Kidney (tissue), 14 donors: Measurements from ENCODE around the gene NFAM1. TPM values are rescaled to one million over a fixed set of nuclear protein-coding genes. Genes with fewer than 3 reads are reported as not detected.
A peak's percentile ranks its signal among the peaks of the same experiment; 100 is the strongest.

ENCODE experiments used
- DNase-seq, 5 donors: peaks; one replicate each; pipeline ENCODE4 v3.0.0-alpha.2; 2013 to 2020
- FAIRE-seq: peaks from 2 replicates; lab custom pipeline; 2012; peaks lifted over from hg19 to GRCh38; lab: Jason Lieb, UNC
- H3K27ac ChIP-seq, 2 donors: one replicate each; pipeline ENCODE4 v1.7.0; 2013; ENCODE audit warnings: low read depth in 2 of 2, low read length in 2 of 2, inconsistent platforms in 1 of 2
- H3K27me3 ChIP-seq: one replicate; pipeline ENCODE4 v1.7.1; 2013; ENCODE audit warnings: low read length, inconsistent platforms; ENCODE audit not compliant: control insufficient read depth, insufficient read depth
- H3K36me3 ChIP-seq, 3 donors: one replicate each; pipeline versions ENCODE4 v1.7.0 to v1.7.1; 2013; ENCODE audit warnings: low read length in 3 of 3, control low read depth in 1 of 3, inconsistent platforms in 1 of 3; ENCODE audit not compliant: insufficient read depth in 3 of 3, control insufficient read depth in 2 of 3
- H3K4me1 ChIP-seq, 3 donors: one replicate each; pipeline versions ENCODE4 v1.7.0 to v1.7.1; 2013; ENCODE audit warnings: low read length in 3 of 3, inconsistent platforms in 1 of 3, low read depth in 1 of 3; ENCODE audit not compliant: control insufficient read depth in 2 of 3, insufficient read depth in 2 of 3
- H3K4me3 ChIP-seq, 3 donors: one replicate each; pipeline versions ENCODE4 v1.7.0 to v1.8.1; 2013; ENCODE audit warnings: low read length in 3 of 3, control low read depth in 1 of 3, inconsistent platforms in 1 of 3
- H3K9ac ChIP-seq, 3 donors: one replicate each; pipeline versions ENCODE4 v1.7.0 to v1.7.1; 2013; ENCODE audit warnings: low read length in 3 of 3, control low read depth in 1 of 3, inconsistent platforms in 1 of 3
- H3K9me3 ChIP-seq, 3 donors: one replicate each; pipeline versions ENCODE4 v1.7.0 to v1.7.1; 2013; ENCODE audit warnings: low read length in 3 of 3, control low read depth in 1 of 3, inconsistent platforms in 1 of 3; ENCODE audit not compliant: control insufficient read depth in 2 of 3, insufficient read depth in 1 of 3
- intact Hi-C: fragments of 100-400 bp; cut with DNase I; formaldehyde crosslinking; loops from one replicate; pipeline ENCODE4 v1.11.1; 2022
- polyA plus RNA-seq: library from polyadenylated mRNA; stranded (reverse); fragments of 350-450 nt; fragmentation: Illumina TruSeq; extraction: RNeasy Lipid Tissue Mini Kit (QIAGEN cat#74804); gene quantifications from one replicate; pipeline ENCODE4 v1.2.3, GENCODE V29; 2014; ENCODE audit warnings: low read depth, low replicate concordance; ENCODE audit not compliant: insufficient read depth
- total RNA-seq: library from RNA; stranded (reverse); fragmentation: NEBNext Ultra II Directional; extraction: Animal tissue kit (Norgen Biotek cat#: 25700); gene quantifications from one replicate; pipeline ENCODE4 v1.2.1, GENCODE V29; 2021
- TF ChIP-seq, protein P1 (sequence below): IDR thresholded peaks from 3 replicates; pipeline ENCODE4 v1.5.1; 2012; ENCODE audit warnings: mild to moderate bottlenecking, moderate library complexity, borderline replicate concordance; ENCODE audit not compliant: insufficient read depth; ENCODE audit errors: extremely low read depth
- donor health status: control.
- donor health status: control.
- donor health status: control.
- donor health status: control.
- donor health status: control.
- donor health status: DM: yes; HTN: yes; CAD: no.
- donor health status: Normal renal cell carcinoma (clear cell type).

The NFAM1 gene
- total and polyA plus RNA-seq, 2 donors from 2014 or later: 0.60 to 7.9 TPM

DNA sequence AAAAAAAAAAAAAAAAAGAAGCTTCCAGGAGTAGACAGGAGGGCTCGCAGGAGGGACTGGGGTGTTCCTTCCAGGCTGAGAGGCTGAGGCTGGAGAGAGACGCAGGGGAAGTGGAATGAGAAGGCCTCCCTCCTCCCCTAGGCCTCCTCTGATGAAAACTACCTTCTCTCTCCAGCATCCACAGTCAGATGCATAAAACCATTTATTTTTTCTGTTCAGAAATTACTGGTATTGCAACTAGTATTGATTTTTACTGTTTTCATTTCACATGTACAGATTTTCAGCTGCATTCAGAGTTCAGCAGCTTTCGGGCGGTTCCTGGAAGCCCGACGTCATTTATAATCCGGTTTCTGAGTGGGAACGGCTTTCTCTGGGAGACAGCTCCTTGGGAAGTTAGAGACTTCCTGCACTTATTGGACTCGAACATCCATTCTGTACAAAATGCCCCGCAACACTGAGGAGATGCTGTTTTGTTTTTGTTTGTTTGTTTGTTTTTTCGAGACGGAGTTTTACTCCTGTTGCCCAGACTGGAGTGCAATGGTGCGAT is 6.9 kb upstream of the NFAM1 start:
- intact Hi-C loops: loop anchor here (10.0 kb wide), 1 partner anchor 274 kb away; no protein-coding TSS in a partner anchor
- Histone ChIP-seq H3K27me3 (no peaks in the 10 kb centered on the region), H3K27ac (peak overlapping the region; percentile 58 to 84), H3K9me3 (no peaks in the 10 kb centered on the region), H3K9ac (no peak overlapping the region), H3K4me3 (no peak overlapping the region), H3K4me1 (peaks cover 0 to 17% (median 8%) of the 10 kb centered on the region in 3 donors), H3K36me3 (no peaks in the 10 kb centered on the region)
- TF ChIP-seq, protein P1, sequence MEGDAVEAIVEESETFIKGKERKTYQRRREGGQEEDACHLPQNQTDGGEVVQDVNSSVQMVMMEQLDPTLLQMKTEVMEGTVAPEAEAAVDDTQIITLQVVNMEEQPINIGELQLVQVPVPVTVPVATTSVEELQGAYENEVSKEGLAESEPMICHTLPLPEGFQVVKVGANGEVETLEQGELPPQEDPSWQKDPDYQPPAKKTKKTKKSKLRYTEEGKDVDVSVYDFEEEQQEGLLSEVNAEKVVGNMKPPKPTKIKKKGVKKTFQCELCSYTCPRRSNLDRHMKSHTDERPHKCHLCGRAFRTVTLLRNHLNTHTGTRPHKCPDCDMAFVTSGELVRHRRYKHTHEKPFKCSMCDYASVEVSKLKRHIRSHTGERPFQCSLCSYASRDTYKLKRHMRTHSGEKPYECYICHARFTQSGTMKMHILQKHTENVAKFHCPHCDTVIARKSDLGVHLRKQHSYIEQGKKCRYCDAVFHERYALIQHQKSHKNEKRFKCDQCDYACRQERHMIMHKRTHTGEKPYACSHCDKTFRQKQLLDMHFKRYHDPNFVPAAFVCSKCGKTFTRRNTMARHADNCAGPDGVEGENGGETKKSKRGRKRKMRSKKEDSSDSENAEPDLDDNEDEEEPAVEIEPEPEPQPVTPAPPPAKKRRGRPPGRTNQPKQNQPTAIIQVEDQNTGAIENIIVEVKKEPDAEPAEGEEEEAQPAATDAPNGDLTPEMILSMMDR: no peak
- DNase-seq (no peak), FAIRE-seq (no peak)

DNA sequence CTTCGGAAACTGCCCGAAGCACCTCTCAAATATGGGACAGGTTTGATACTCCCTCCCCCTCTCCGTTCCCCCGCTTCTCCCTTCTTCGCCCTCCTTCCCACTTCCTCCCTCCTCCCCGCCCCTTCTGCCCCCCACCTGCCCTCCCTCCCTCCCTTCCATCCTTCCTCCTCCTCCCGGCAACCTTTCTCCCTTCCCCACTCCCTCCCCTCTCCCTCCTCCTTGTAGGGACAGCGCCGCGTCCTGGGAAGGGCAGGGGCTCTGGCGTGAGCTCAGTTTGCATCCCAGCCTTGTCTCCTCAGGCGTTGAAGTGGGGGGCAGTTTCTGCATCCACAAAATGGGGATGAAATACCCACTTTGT is 6.1 kb upstream of the NFAM1 start:
- FAIRE-seq (no peak), DNase-seq (no peak)
- no peaks in the 10 kb centered on the region for H3K36me3 ChIP-seq
- intact Hi-C loops: loop anchor here (10.0 kb wide), 1 partner anchor 273 kb away; no protein-coding TSS in a partner anchor
- H3K4me1 ChIP-seq: peaks cover 0 to 15% (median 0%) of the 10 kb centered on the region in 3 donors
- TF ChIP-seq, protein P1: no peak
- no peak overlapping the region for H3K9ac ChIP-seq
- H3K27me3 ChIP-seq: no peaks in the 10 kb centered on the region
- H3K9me3 ChIP-seq: no peaks in the 10 kb centered on the region
- H3K4me3 ChIP-seq: peak overlapping the region in 1 of 3 donors; percentile 66
- peak overlapping the region in 1 of 2 donors; percentile 90 for H3K27ac ChIP-seq

DNA sequence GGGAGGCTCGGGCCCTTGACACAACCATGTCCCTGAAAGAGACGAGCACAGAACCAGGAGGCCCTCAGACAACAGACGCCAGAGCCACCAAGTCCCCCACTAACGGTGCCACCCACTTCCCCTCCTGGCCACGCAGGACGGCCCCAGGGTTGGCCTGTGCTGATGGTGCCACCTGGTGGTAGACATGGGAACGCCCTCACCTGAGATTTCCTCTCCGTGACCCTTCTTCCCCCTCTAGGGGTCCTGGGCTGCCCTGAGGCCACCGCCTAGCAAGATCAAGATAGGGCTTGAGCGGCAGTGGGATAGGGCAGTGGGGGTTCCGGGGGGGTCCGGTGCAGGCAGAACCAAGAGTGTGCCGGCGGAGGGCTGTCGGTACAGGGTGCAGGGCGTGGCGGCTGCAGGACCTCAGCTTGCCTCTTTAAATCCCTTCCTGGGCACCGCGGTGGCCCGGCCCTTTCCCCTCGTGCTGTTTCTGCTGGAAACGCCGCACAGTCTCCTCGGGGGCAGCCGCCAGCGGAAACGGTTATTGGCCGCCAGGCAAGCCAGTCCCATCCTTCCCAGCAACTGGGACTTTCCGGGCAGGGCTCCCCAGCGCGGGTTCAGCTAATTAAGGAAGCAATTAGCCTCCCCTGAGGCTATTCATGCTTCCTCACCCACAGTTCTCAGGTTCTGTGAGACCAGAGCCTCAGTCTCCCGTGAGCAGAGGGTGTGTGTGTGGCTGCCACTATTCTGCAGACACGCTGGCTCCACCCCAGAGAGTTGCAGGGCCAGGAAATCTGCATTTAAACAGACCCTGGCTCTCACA is 5.5 kb upstream of the NFAM1 start:
- no peaks in the 10 kb centered on the region for H3K36me3 ChIP-seq
- peak overlapping the region; percentile 90 to 91 for H3K27ac ChIP-seq
- no peaks in the 10 kb centered on the region for H3K27me3 ChIP-seq
- H3K4me3 ChIP-seq: peak overlapping the region; percentile 30 to 66 (median 46)
- peaks cover 0 to 15% (median 0%) of the 10 kb centered on the region in 3 donors for H3K4me1 ChIP-seq
- H3K9me3 ChIP-seq: no peaks in the 10 kb centered on the region
- FAIRE-seq (no peak), DNase-seq (peak; percentile 84 to 96 (median 87))
- TF ChIP-seq, protein P1: peak; percentile 98
- peak overlapping the region in 2 of 3 donors; percentile 2 to 39 for H3K9ac ChIP-seq
- intact Hi-C loops: loop anchor here (10.0 kb wide), 1 partner anchor 273 kb away; no protein-coding TSS in a partner anchor
